Liver (tissue), 9 donors: ENCODE measurements around the gene DGCR2. TPM values are rescaled to one million over a fixed set of nuclear protein-coding genes. Genes with fewer than 3 reads are reported as not detected.

ENCODE experiments used
- DNase-seq: peaks from one replicate; pipeline ENCODE4 v3.0.0-alpha.2; 2017; ENCODE audit warnings: low spot score
- H3K27ac ChIP-seq, 2 donors: one replicate each; pipeline ENCODE4 v1.7.0; 2013; ENCODE audit warnings: inconsistent platforms in 2 of 2, low read length in 2 of 2, control low read depth in 1 of 2, low read depth in 1 of 2, mild to moderate bottlenecking in 1 of 2
- H3K27me3 ChIP-seq, 4 donors: one replicate each; pipeline versions ENCODE4 v1.6.1 to v1.7.0; 2013; ENCODE audit warnings: low read length in 3 of 4, inconsistent platforms in 1 of 4, mild to moderate bottlenecking in 1 of 4, moderate library complexity in 1 of 4; ENCODE audit not compliant: control insufficient read depth in 4 of 4, insufficient read depth in 4 of 4
- H3K36me3 ChIP-seq, 4 donors: one replicate each; pipeline versions ENCODE4 v1.6.1 to v1.7.0; 2013; ENCODE audit warnings: low read length in 3 of 4, mild to moderate bottlenecking in 3 of 4, low read depth in 1 of 4, moderate library complexity in 1 of 4; ENCODE audit not compliant: control insufficient read depth in 4 of 4, insufficient read depth in 3 of 4
- H3K4me1 ChIP-seq, 4 donors: one replicate each; pipeline versions ENCODE4 v1.6.1 to v1.7.0; 2013; ENCODE audit warnings: low read length in 3 of 4, mild to moderate bottlenecking in 3 of 4, moderate library complexity in 1 of 4; ENCODE audit not compliant: control insufficient read depth in 4 of 4, insufficient read depth in 4 of 4
- H3K4me3 ChIP-seq, 3 donors: one replicate each; pipeline versions ENCODE4 v1.6.1 to v1.7.0; 2013; ENCODE audit warnings: low read length in 3 of 3, control low read depth in 1 of 3, low read depth in 1 of 3, mild to moderate bottlenecking in 1 of 3
- H3K9ac ChIP-seq, 2 donors: one replicate each; pipeline ENCODE4 v1.7.0; 2013; ENCODE audit warnings: low read length in 2 of 2, mild to moderate bottlenecking in 2 of 2, moderate library complexity in 2 of 2, control low read depth in 1 of 2, low read depth in 1 of 2
- H3K9me3 ChIP-seq, 4 donors: one replicate each; pipeline versions ENCODE4 v1.6.1 to v1.7.0; 2013; ENCODE audit warnings: low read length in 3 of 4; ENCODE audit not compliant: control insufficient read depth in 4 of 4
- EGR1 ChIP-seq, 2 donors: IDR thresholded peaks; 2 replicates each; pipeline ENCODE4 v1.6.1; 2016 to 2018; ENCODE audit warnings: antibody characterized with exemption in 2 of 2, low read depth in 2 of 2
- FOXA2 ChIP-seq: IDR thresholded peaks from 2 replicates; pipeline ENCODE4 v1.6.1; 2016; ENCODE audit warnings: antibody characterized with exemption
- GABPA ChIP-seq, 2 donors: IDR thresholded peaks in 1 of 2; conservative IDR thresholded peaks in 1 of 2; 2 replicates each; pipeline ENCODE4 v1.6.1; 2016; ENCODE audit warnings: antibody characterized with exemption in 2 of 2, mild to moderate bottlenecking in 1 of 2, moderate library complexity in 1 of 2
- HNF4G ChIP-seq: IDR thresholded peaks from 2 replicates; pipeline ENCODE4 v1.6.1; 2016; ENCODE audit warnings: antibody characterized with exemption
- JUND ChIP-seq, 2 donors: IDR thresholded peaks; 2 replicates each; pipeline ENCODE4 v1.6.1; 2016; ENCODE audit warnings: antibody characterized with exemption in 2 of 2
- NR2F2 ChIP-seq: IDR thresholded peaks from 2 replicates; pipeline ENCODE4 v1.6.1; 2016; ENCODE audit warnings: antibody characterized with exemption
- RAD21 ChIP-seq, 2 donors: IDR thresholded peaks; 2 replicates each; pipeline ENCODE4 v1.6.1; 2016; ENCODE audit warnings: antibody characterized with exemption in 2 of 2, mild to moderate bottlenecking in 2 of 2
- RXRA ChIP-seq, 2 donors: IDR thresholded peaks; 2 replicates each; pipeline ENCODE4 v1.6.1; 2017 to 2018; ENCODE audit warnings: antibody characterized with exemption in 2 of 2, mild to moderate bottlenecking in 1 of 2
- SP1 ChIP-seq: IDR thresholded peaks from 2 replicates; pipeline ENCODE4 v1.6.1; 2018; ENCODE audit warnings: antibody characterized with exemption, mild to moderate bottlenecking
- TAF1 ChIP-seq: conservative IDR thresholded peaks from 2 replicates; pipeline ENCODE4 v1.6.1; 2016; ENCODE audit warnings: antibody characterized with exemption, mild to moderate bottlenecking
- ZBTB33 ChIP-seq: IDR thresholded peaks from 2 replicates; pipeline ENCODE4 v1.6.1; 2016; ENCODE audit warnings: antibody characterized with exemption
- WGBS: extraction: QIAGEN DNeasy Blood & Tissue Kit; methylation state at CpG from one replicate; pipeline ENCODE4 v1.1.7; 2013; 5-methylcytosine and 5-hydroxymethylcytosine counted together
- polyA plus RNA-seq, 2 donors: library from polyadenylated mRNA; stranded (reverse) in 1 of 2; unstranded in 1 of 2; fragments of 200-250 nt in 1 of 2; fragments of >200 nt in 1 of 2; fragmentation: Nextera tagmentation in 1 of 2; extraction: Ambion mirVana in 1 of 2; gene quantifications; one replicate each; pipeline versions ENCODE4 v1.2.1 to v1.2.3, GENCODE V29; 2013 to 2015
- total RNA-seq, 2 donors: library from RNA; depleted of rRNA; stranded (reverse); fragments of >200 nt; gene quantifications; one replicate each; pipeline ENCODE4 v1.2.3, GENCODE V29; 2014
- TF ChIP-seq, protein P1 (sequence below): IDR thresholded peaks from 2 replicates; pipeline ENCODE4 v1.6.1; 2016; ENCODE audit warnings: antibody characterized with exemption
- donor health status: healthy.
- donor health status: healthy.
- donor health status: healthy.
- donor health status: healthy.
- donor health status: healthy.

Gene DGCR2
- total and polyA plus RNA-seq, 4 donors, result 11.2 to 30.0 (median 21.1) TPM

GRCh38 chr22:19106886-19107729 is 15.1 kb downstream of the DGCR2 start:
- Histone ChIP-seq H3K4me3 (no peak overlapping the region), H3K4me1 (peaks cover 9 to 28% (median 23%) of the 10 kb centered on the region in 4 donors), H3K27ac (no peak overlapping the region), H3K27me3 (no peaks in the 10 kb centered on the region), H3K9ac (no peak overlapping the region), H3K36me3 (peaks cover 0 to 2% (median 0%) of the 10 kb centered on the region in 4 donors), H3K9me3 (no peaks in the 10 kb centered on the region)
- no peak for TF ChIP-seq ZBTB33
- TF ChIP-seq HNF4G, result no peak
- no peak for TF ChIP-seq JUND (IDR thresholded peaks at IDR 0.05)
- no peak for TF ChIP-seq GABPA (IDR thresholded peaks at IDR 0.05 in 1 of 2, conservative IDR thresholded peaks at IDR 0.05 in 1 of 2)
- TF ChIP-seq SP1, result no peak
- no peak for DNase-seq
- 92% methylated on average over 3 of the region's 3 CpGs for WGBS

- H3K27ac ChIP-seq, result no peak overlapping the region
- H3K36me3 ChIP-seq, result peaks cover 0 to 2% (median 0%) of the 10 kb centered on the region in 4 donors
- no peaks in the 10 kb centered on the region for H3K9me3 ChIP-seq
- no peak overlapping the region for H3K9ac ChIP-seq
- H3K4me1 ChIP-seq, result peaks cover 9 to 25% (median 20%) of the 10 kb centered on the region in 4 donors
- H3K27me3 ChIP-seq, result no peaks in the 10 kb centered on the region
- no peak for DNase-seq
- H3K4me3 ChIP-seq, result no peak overlapping the region
- TF ChIP-seq RXRA (IDR thresholded peaks at IDR 0.05), result no peak
- TF ChIP-seq RAD21 (IDR thresholded peaks at IDR 0.05), result peak; percentile 40 to 66
- no peak for TF ChIP-seq JUND (IDR thresholded peaks at IDR 0.05)
- 81% methylated on average over 18 of the region's 18 CpGs for WGBS
Measured at GRCh38 chr22:19105867-19106802, 16.1 kb downstream of the DGCR2 start.

GRCh38 chr22:19105456-19105855 is 16.8 kb downstream of the DGCR2 start:
- 98% methylated on average over 8 of the region's 8 CpGs for WGBS
- Histone ChIP-seq H3K36me3 (peaks cover 0 to 2% (median 0%) of the 10 kb centered on the region in 4 donors), H3K27ac (no peak overlapping the region), H3K9ac (no peak overlapping the region), H3K9me3 (no peaks in the 10 kb centered on the region), H3K4me3 (no peak overlapping the region), H3K27me3 (no peaks in the 10 kb centered on the region), H3K4me1 (peaks cover 9 to 20% (median 14%) of the 10 kb centered on the region in 4 donors)
- TF ChIP-seq FOXA2 (no peak), EGR1 (IDR thresholded peaks at IDR 0.05; ENCODE audit: low read depth in 2 of 2) (no peak), TAF1 (no peak), SP1 (no peak), NR2F2 (no peak)
- TF ChIP-seq, protein P1, sequence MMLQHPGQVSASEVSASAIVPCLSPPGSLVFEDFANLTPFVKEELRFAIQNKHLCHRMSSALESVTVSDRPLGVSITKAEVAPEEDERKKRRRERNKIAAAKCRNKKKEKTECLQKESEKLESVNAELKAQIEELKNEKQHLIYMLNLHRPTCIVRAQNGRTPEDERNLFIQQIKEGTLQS, result no peak
- DNase-seq, result no peak
